GM11168 (cell line): ENCODE measurements around the gene FUT6.

Experiments
- in situ Hi-C: fragments of 300-500 bp; cut with MboI; formaldehyde crosslinking; loops from one replicate; pipeline ENCODE4 v1.12.0; 2022; ENCODE audit warnings: low sequenced_read_pairs; ENCODE audit not compliant: unreplicated experiment

FUT6 gene

GRCh38 chr19:5806905-5807304 lies 32.6 kb downstream of the FUT6 start:
- in situ Hi-C loops: no loop called here

- in situ Hi-C loops: no loop called here
Measured at GRCh38 chr19:5806133-5806489, 33.4 kb downstream of the FUT6 start.

GRCh38 chr19:5805462-5806132 lies 33.9 kb downstream of the FUT6 start:
- in situ Hi-C loops: no loop called here

GRCh38 chr19:5804516-5805461 lies 34.7 kb downstream of the FUT6 start, which contains the start of gene NRTN:
NRTN (plus strand) TSS chr19:5805067; CDS start chr19:5824166, 19,099 bp downstream.
- in situ Hi-C loops: no loop called here

GRCh38 chr19:5803752-5804515 lies 35.6 kb downstream of the FUT6 start:
- in situ Hi-C loops: no loop called here

GRCh38 chr19:5803441-5803751 lies 36.1 kb downstream of the FUT6 start:
- in situ Hi-C loops: no loop called here

GRCh38 chr19:5801796-5802619 lies 37.5 kb downstream of the FUT6 start:
- in situ Hi-C loops: no loop called here

GRCh38 chr19:5800361-5801270 lies 38.9 kb downstream of the FUT6 start:
- in situ Hi-C loops: no loop called here

- in situ Hi-C loops: no loop called here
Measured at GRCh38 chr19:5799247-5800241, 40.0 kb downstream of the FUT6 start.

GRCh38 chr19:5798244-5798643 lies 41.3 kb downstream of the FUT6 start:
- in situ Hi-C loops: no loop called here

- in situ Hi-C loops: no loop called here
Measured at GRCh38 chr19:5795382-5795919, 44.1 kb downstream of the FUT6 start.

GRCh38 chr19:5793188-5793587 lies 46.3 kb downstream of the FUT6 start:
- in situ Hi-C loops: no loop called here

- in situ Hi-C loops: no loop called here
Measured at GRCh38 chr19:5792224-5792623, 47.3 kb downstream of the FUT6 start.

GRCh38 chr19:5790559-5791520 lies 48.7 kb downstream of the FUT6 start, which contains the start of gene DUS3L:
DUS3L (minus strand) TSS chr19:5791163; CDS start chr19:5791141, 22 bp downstream.
- in situ Hi-C loops: no loop called here

GRCh38 chr19:5789886-5790558 lies 49.5 kb downstream of the FUT6 start:
- in situ Hi-C loops: no loop called here

- in situ Hi-C loops: no loop called here
Measured at GRCh38 chr19:5789351-5789761, 50.1 kb downstream of the FUT6 start.
